Inferior parietal cortex (tissue), 1 donor: ENCODE data around the gene CDK9.
"Not testable (repeated sequence)": the region's sequence is repeated elsewhere in the genome, so short reads cannot be mapped to it uniquely, and the experiment has no call there.

Source experiments
- DNase-seq: peaks from one replicate; pipeline ENCODE4 v3.0.0-alpha.2; 2016; ENCODE audit errors: extremely low spot score

CDK9 gene

DNA sequence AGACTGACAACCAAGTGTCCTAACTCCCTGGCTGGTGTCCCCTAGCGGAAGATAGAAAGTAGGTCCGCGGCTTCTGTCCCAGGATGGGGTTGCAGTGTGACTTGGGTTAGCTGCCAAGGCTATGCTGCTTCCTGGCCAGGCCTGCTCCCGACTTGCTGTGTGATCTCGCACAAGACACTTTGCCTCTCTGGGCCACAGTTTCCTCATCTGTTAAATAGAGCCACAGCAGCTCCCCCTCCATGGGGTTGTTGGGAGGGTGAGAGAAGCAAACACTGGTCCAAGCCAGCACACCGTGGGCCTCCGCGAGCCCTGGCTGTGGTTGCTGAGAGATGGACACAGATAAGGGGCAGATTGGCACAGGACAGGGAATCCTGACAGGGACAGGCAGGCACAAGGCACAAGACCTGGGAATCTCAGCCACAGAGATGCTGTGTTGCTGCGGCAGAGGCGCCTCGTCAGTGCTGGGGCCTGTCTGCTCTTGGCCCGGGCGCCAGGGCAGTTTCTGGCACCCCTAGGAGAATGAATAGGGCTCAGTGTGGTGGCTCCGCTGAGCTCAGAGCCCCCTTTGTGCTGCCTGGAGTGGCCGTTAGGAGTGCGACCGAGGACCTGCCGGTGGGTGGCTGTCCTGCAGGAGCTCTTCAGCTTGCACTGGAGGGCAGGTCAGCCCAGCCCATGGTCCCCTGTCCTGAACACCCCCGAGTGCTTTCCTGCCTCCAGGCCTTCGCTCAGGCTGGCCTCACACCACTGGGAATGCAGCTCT, 5.5 kb upstream of the CDK9 start:
- DNase-seq = no peak

DNA sequence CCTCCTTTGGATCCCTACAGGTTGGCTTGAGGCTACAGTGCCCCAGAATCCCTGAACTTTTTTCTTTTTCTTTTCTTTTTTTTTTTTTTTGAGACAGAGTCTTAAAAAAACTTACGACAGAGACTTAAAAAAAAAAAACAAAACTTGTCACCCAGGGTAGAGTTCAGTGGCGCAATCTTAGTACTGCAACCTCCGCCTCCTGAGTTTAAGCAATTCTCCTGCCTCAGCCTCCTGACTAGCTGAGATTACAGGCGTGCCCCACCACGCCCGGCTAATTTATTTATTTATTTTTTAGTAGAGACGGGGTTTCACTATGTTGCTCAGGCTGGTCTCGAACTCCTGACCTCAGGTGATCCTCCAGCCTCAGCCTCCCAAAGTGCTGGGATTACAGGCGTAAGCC, 4.9 kb upstream of the CDK9 start:
- DNase-seq = not testable (repeated sequence)

GRCh38 chr9:127781806-127782205, 4.0 kb upstream of the CDK9 start:
- no peak for DNase-seq

- no peak for DNase-seq
Observed at GRCh38 chr9:127783111-127784008, 2.5 kb upstream of the CDK9 start.

- peak; percentile 81 for DNase-seq
Observed at GRCh38 chr9:127785023-127785932, 556 bp upstream of the CDK9 start.

GRCh38 chr9:127786773-127787104, 905 bp downstream of the CDK9 start:
- no peak for DNase-seq

GRCh38 chr9:127788337-127789011, 2.6 kb downstream of the CDK9 start:
- DNase-seq = no peak

DNA sequence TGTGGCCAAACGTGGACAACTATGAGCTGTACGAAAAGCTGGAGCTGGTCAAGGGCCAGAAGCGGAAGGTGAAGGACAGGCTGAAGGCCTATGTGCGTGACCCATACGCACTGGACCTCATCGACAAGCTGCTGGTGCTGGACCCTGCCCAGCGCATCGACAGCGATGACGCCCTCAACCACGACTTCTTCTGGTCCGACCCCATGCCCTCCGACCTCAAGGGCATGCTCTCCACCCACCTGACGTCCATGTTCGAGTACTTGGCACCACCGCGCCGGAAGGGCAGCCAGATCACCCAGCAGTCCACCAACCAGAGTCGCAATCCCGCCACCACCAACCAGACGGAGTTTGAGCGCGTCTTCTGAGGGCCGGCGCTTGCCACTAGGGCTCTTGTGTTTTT, 3.3 kb downstream of the CDK9 start:
- no peak for DNase-seq

GRCh38 chr9:127790094-127790855, 4.4 kb downstream of the CDK9 start:
- DNase-seq = no peak

DNA sequence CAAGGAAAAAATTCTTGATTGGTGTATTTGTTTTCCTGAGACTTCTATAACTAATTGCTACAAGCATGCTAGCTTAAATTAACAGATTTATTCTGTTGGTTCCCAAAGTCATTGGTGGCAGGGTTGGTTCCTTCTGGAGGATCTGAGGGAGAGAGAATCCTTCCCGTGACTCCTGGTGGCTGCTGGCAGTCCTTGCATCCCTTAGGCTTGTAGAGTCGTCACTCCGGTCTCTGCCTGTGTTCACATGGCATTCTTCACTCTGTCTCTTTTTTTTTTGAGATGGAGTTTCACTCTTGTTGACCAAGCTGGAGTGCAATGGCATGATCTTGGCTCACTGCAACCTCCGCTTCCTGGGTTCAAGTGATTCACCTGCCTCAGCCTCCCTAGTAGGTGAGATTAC, 5.3 kb downstream of the CDK9 start:
- no peak for DNase-seq

GRCh38 chr9:127792417-127793031, 6.7 kb downstream of the CDK9 start:
- DNase-seq = no peak

- no peak for DNase-seq
Observed at GRCh38 chr9:127793093-127793708, 7.4 kb downstream of the CDK9 start.

DNA sequence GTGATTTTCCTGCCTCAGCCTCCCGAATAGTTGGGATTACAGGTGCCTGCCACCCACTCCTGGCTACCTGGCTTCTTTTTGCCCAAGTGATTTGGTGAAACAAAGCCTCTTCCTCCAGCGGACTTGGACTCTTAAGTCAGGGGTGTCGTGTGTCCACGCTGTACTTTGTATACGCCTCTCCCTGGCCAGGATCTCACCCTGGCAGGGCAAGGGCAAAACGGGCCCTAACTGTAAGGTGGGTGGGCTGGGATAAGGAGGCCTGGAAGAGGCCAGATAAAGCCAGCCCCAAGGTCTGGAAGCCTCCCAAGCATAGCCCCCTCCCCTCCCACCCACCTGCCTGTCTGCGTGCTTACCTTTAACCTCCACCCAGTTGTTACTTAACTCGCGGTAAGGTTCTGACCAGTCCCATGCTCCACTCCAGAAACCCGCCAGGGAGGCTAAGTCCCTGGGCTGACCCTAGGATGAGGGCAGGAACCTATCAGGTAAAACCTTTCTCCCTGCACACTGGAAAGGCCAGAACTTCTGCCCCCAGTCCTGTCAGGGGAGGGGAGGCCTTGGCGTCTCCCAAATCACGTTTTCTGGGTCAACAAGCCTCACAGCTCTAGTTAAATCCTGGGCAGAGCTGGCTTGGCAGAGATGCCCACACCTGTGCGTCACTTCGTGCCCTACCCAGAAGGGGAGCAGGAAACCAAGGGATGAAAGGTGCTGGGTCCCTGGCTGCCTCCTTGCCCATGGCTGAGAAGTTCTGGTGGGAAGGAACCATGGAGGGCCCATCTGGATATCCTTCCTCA, 8.4 kb downstream of the CDK9 start:
- no peak for DNase-seq

GRCh38 chr9:127796225-127796813, 10.5 kb downstream of the CDK9 start:
- no peak for DNase-seq

DNA sequence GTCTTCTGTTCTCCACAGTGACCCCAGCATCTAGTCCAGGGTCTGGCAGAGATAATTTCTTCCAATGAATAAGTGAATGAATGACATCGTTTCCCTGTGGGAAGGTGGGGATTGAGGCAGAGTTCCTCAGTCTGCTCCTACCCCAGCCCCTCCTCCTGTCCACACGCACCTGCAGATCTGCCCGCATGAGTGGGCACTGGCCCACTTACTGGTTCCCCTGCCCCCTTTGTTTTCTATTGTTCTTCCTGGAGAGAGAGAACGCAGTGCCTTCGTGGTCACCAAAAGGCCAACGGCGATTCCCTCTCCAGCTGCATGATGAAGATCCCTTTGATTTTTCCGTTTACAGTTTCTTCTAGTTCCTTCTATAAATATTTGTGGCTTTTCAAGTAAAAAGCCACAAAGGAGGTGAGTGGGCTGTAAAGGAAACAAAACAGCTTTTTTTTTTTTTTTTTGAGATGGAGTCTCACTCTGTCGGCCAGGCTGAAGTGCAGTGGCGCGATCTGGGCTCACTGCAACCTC, 11.1 kb downstream of the CDK9 start:
- DNase-seq = no peak

DNA sequence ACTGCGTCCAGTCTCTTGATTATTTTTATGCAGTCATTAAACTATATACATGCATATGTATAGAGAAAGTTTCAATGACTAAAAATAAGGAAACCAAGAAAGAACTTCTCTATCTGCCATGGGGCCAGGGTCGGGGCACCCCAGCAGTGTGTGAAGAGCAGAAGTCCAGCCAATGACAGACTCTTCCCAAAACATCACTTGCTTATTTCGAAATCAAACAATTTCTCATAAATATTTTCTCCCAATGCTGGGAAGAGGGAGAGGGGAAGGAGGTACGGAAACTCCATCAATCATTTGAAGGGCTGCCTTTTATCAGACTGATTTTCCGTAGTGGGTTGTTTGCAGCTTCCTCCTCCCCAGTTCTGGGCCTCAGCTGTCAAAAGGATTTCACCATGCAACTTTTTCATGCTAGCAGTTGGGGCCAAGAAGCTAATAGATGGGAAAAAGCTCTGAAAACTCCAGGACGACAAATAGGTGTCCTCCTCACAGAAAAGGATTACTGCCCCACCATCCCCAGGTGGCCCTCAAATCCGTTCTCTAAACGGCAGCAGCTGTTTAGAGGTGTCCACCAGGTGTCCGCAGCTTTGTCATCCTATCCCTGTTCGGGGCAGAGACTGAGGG, 16.2 kb downstream of the CDK9 start:
- peak; percentile 31 for DNase-seq

DNA sequence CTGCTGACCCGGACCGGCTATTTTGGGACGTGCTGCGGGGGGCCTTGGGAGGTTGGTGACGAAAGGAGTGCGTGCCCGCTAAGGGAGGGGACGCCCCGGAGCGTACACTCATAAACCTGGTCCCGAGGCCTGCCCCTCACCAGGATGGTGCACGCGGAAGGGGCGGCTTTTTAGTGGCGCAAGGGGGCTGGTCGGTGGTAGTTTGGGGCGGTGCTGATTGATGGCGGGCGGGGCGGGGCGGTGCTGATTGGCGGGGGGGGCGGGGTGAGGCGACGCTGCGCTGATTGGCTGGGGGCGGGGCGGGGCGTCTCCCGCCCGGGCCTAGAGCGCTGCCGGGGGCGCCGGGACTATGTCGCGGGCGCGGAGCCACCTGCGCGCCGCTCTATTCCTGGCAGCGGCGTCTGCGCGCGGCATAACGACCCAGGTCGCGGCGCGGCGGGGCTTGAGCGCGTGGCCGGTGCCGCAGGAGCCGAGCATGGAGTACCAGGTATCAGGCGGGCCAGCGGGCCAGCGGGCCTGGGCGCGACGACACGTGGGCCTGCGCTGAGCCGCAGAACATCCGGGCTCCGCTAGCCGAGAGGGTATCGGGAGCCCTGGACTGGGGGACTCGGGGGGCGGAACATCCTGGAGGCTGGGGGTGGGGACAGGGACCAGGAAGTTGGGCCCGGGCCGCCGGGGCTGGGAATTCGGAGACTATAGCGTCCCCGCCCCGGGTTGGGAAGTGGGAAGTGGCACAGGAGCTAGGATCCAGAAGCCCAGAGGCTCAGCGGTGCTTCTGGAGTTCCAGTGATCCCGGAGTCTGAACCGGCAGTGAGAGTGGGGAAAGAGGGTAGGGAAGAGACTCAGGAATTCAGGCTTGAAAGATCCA, 17.0 kb downstream of the CDK9 start, which contains the start of gene FPGS:
Gene FPGS, plus strand, starts transcription at position 307 of the 868 bp plus-strand sequence. Its CDS starts 43 bp downstream, at position 350.
- DNase-seq = peak; percentile 73
